ENCODE results near the gene CHCHD1.
"Not testable (repeated sequence)": the region's sequence is repeated elsewhere in the genome, so short reads cannot be mapped to it uniquely, and the experiment has no call there.

Gene CHCHD1

GRCh38 chr10:73769396-73769795 lies 12.5 kb upstream of the CHCHD1 start:
- no peak for DNase-seq (ENCODE audit: low spot score)

GRCh38 chr10:73771722-73772280 lies 10.0 kb upstream of the CHCHD1 start:
- peak; percentile 79 for DNase-seq (ENCODE audit: low spot score)

GRCh38 chr10:73772281-73773151 lies 9.3 kb upstream of the CHCHD1 start:
- peak; percentile 80 for DNase-seq (ENCODE audit: low spot score)

GRCh38 chr10:73773152-73773879 lies 8.5 kb upstream of the CHCHD1 start:
- DNase-seq (ENCODE audit: low spot score): no peak

GRCh38 chr10:73774637-73775036 lies 7.2 kb upstream of the CHCHD1 start:
- DNase-seq (ENCODE audit: low spot score): peak; percentile 76

GRCh38 chr10:73779018-73779417 lies 2.8 kb upstream of the CHCHD1 start:
- no peak for DNase-seq (ENCODE audit: low spot score)

- DNase-seq (ENCODE audit: low spot score): no peak
Measured at GRCh38 chr10:73779539-73780197, 2.2 kb upstream of the CHCHD1 start.

GRCh38 chr10:73780301-73780700 lies 1.5 kb upstream of the CHCHD1 start:
- DNase-seq (ENCODE audit: low spot score): no peak

- no peak for DNase-seq (ENCODE audit: low spot score)
Measured at GRCh38 chr10:73780966-73781365, 882 bp upstream of the CHCHD1 start.

- DNase-seq (ENCODE audit: low spot score): no peak
Measured at GRCh38 chr10:73781548-73781878, 335 bp upstream of the CHCHD1 start.

GRCh38 chr10:73782749-73783085 lies 869 bp downstream of the CHCHD1 start:
- no peak for DNase-seq (ENCODE audit: low spot score)

GRCh38 chr10:73785211-73785720 lies 3.4 kb downstream of the CHCHD1 start, which contains the start of gene ZSWIM8:
Gene ZSWIM8, plus strand, starts transcription at chr10:73785606. Its CDS starts 273 bp downstream, at chr10:73785879.
- DNase-seq (ENCODE audit: low spot score): peak; percentile 95

- peak; percentile 64 for DNase-seq (ENCODE audit: low spot score)
Measured at GRCh38 chr10:73785721-73786511, 4.1 kb downstream of the CHCHD1 start.

- no peak for DNase-seq (ENCODE audit: low spot score)
Measured at GRCh38 chr10:73786512-73786885, 4.7 kb downstream of the CHCHD1 start.

GRCh38 chr10:73787031-73787800 lies 5.4 kb downstream of the CHCHD1 start:
- DNase-seq (ENCODE audit: low spot score): not testable (repeated sequence)

- DNase-seq (ENCODE audit: low spot score): no peak
Measured at GRCh38 chr10:73788864-73789658, 7.2 kb downstream of the CHCHD1 start.

- DNase-seq (ENCODE audit: low spot score): no peak
Measured at GRCh38 chr10:73789659-73790055, 7.8 kb downstream of the CHCHD1 start.

- DNase-seq (ENCODE audit: low spot score): no peak
Measured at GRCh38 chr10:73790886-73791625, 9.2 kb downstream of the CHCHD1 start.

GRCh38 chr10:73791871-73792400 lies 10.1 kb downstream of the CHCHD1 start:
- DNase-seq (ENCODE audit: low spot score): no peak
